ENCODE data around the gene CLCN7. TPM values are rescaled to one million over a fixed set of nuclear protein-coding genes. Genes with fewer than 3 reads are reported as not detected.
A peak's percentile ranks its signal among the peaks of the same experiment; 100 is the strongest.

The CLCN7 gene
- total RNA-seq, 1 donor = 161 TPM

DNA sequence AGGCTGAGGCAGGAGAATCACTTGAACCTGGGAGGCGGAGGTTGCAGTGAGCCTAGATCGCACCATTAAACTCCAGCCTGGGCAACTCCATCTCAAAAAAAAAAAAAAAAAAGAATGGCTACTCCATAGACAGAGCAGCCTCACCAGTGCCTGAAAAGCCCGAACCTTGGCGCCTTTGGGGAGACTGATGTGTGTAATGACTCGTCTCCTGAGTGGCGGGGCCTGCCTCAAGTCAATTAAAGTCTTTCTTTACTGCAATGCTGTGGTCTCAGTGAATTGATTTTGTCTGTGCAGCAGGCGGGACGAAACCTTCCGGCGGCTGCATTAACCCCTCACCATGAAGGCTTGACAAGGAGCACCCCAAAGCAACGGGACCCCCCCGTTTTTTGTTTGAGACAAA is 50.8 kb downstream of the CLCN7 start:
- peak; percentile 53 for DNase-seq (ENCODE audit: insufficient read length, low spot score, missing footprints)

DNA sequence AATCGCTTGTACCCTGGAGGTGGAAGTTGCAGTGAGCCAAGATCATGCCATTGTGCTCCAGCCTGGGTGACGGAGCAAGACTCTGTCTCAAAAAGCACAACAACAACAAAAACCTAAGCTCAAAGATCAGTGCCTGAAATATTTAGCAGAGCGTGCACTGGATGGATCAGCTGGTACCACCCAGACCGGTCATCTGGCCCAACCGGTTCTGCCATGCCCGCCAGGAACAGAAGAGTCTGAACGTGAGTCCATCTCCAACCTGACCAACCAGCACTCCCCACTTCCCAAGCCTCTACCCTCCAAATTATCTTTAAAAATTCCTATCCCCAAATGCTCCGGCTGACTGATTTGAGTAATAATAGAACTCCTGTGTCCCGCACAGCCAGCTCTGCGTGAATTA is 52.8 kb downstream of the CLCN7 start:
- H3K4me2 ChIP-seq (ENCODE audit: insufficient read depth, low read length) = no peak overlapping the region
- no peak overlapping the region for H3K27ac ChIP-seq (ENCODE audit: low read depth, low read length)
- H3K27me3 ChIP-seq (ENCODE audit: insufficient read depth, low read length) = no peaks in the 10 kb centered on the region
- no peak overlapping the region for H2AFZ ChIP-seq (ENCODE audit: low read length)
- peaks cover 25% of the 10 kb centered on the region for H3K79me2 ChIP-seq (ENCODE audit: insufficient read depth, low read length)
- H3K4me3 ChIP-seq (ENCODE audit: insufficient read depth, low read length) = no peak overlapping the region
- H3K4me1 ChIP-seq (ENCODE audit: insufficient read depth, low read length) = peaks cover 11% of the 10 kb centered on the region
- H3K9me3 ChIP-seq (ENCODE audit: low read depth, low read length) = no peaks in the 10 kb centered on the region
- no peaks in the 10 kb centered on the region for H3K36me3 ChIP-seq (ENCODE audit: insufficient read depth, low read length)
- H4K20me1 ChIP-seq (ENCODE audit: insufficient read depth, low read length) = peaks cover 7% of the 10 kb centered on the region
- no peak for DNase-seq (ENCODE audit: insufficient read length, low spot score, missing footprints)
- TF ChIP-seq, protein P1, sequence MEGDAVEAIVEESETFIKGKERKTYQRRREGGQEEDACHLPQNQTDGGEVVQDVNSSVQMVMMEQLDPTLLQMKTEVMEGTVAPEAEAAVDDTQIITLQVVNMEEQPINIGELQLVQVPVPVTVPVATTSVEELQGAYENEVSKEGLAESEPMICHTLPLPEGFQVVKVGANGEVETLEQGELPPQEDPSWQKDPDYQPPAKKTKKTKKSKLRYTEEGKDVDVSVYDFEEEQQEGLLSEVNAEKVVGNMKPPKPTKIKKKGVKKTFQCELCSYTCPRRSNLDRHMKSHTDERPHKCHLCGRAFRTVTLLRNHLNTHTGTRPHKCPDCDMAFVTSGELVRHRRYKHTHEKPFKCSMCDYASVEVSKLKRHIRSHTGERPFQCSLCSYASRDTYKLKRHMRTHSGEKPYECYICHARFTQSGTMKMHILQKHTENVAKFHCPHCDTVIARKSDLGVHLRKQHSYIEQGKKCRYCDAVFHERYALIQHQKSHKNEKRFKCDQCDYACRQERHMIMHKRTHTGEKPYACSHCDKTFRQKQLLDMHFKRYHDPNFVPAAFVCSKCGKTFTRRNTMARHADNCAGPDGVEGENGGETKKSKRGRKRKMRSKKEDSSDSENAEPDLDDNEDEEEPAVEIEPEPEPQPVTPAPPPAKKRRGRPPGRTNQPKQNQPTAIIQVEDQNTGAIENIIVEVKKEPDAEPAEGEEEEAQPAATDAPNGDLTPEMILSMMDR (IDR thresholded peaks at IDR 0.05; ENCODE audit: extremely low read depth, low read depth, low read length) = no peak

More for the DNA sequence above, 50.8 kb downstream of the CLCN7 start:
- Histone ChIP-seq H2AFZ (ENCODE audit: low read length) (no peak overlapping the region), H3K4me2 (ENCODE audit: insufficient read depth, low read length) (no peak overlapping the region), H3K4me3 (ENCODE audit: insufficient read depth, low read length) (no peak overlapping the region), H3K27ac (ENCODE audit: low read depth, low read length) (no peak overlapping the region), H3K36me3 (ENCODE audit: insufficient read depth, low read length) (no peaks in the 10 kb centered on the region), H3K4me1 (ENCODE audit: insufficient read depth, low read length) (peaks cover 11% of the 10 kb centered on the region), H3K27me3 (ENCODE audit: insufficient read depth, low read length) (no peaks in the 10 kb centered on the region), H3K79me2 (ENCODE audit: insufficient read depth, low read length) (peaks cover 15% of the 10 kb centered on the region), H4K20me1 (ENCODE audit: insufficient read depth, low read length) (peaks cover 7% of the 10 kb centered on the region), H3K9me3 (ENCODE audit: low read depth, low read length) (no peaks in the 10 kb centered on the region)
- TF ChIP-seq, protein P1 (IDR thresholded peaks at IDR 0.05; ENCODE audit: extremely low read depth, low read depth, low read length) = no peak

DNA sequence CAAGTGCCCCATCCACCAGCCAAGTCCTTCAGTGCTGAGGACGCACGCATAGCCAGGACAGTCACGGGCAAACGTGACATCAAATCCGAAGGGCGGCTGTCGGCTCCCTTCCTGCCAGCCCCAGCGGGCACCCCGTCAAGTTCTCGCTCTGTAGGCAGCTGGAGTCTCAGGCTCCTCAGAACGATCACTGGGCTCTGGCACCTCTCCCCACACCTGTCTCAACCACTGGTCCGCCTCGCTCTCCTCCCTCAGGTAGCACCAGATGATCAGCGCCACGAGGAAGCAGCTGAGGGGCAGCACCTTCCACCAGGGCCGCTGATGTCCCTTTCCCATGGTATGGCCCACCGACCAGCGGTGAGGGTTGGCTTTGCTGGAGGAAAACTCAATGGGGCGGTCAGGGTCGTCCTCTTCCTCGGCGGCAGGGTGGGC is 54.7 kb downstream of the CLCN7 start:
- DNase-seq (ENCODE audit: insufficient read length, low spot score, missing footprints) = peak; percentile 90

DNA sequence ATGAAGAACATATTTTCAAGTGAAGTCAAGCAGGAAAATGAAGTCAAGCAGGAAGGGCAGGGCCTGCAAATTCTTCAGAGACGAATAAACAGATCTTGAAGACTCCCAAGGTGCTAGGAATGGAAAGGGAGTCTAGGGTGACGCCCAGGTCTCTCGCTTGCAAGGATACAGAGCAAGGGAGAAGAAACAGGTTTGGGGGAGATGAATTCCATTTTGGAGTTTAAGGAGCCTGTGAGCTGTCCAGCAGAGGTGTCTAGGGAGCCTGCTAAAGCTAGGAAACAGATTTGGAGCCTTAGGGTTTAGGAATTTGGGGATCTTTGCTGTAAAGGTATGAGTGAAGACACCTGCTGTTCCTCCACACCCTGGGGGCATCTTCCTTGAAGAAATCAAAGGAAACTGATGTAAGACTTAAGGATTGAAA is 58.3 kb downstream of the CLCN7 start:
- Histone ChIP-seq H4K20me1 (ENCODE audit: insufficient read depth, low read length) (peaks cover 7% of the 10 kb centered on the region), H3K27me3 (ENCODE audit: insufficient read depth, low read length) (no peaks in the 10 kb centered on the region), H3K4me1 (ENCODE audit: insufficient read depth, low read length) (peaks cover 11% of the 10 kb centered on the region), H3K36me3 (ENCODE audit: insufficient read depth, low read length) (no peaks in the 10 kb centered on the region), H3K27ac (ENCODE audit: low read depth, low read length) (no peak overlapping the region), H3K79me2 (ENCODE audit: insufficient read depth, low read length) (peaks cover 25% of the 10 kb centered on the region), H3K4me3 (ENCODE audit: insufficient read depth, low read length) (no peak overlapping the region), H3K9me3 (ENCODE audit: low read depth, low read length) (no peaks in the 10 kb centered on the region), H3K4me2 (ENCODE audit: insufficient read depth, low read length) (no peak overlapping the region), H2AFZ (ENCODE audit: low read length) (no peak overlapping the region)
- DNase-seq (ENCODE audit: insufficient read length, low spot score, missing footprints) = no peak
- TF ChIP-seq, protein P1 (IDR thresholded peaks at IDR 0.05; ENCODE audit: extremely low read depth, low read depth, low read length) = no peak

More for the DNA sequence above, 54.7 kb downstream of the CLCN7 start:
- Histone ChIP-seq H3K27ac (ENCODE audit: low read depth, low read length) (peak overlapping the region; percentile 95), H3K27me3 (ENCODE audit: insufficient read depth, low read length) (no peaks in the 10 kb centered on the region), H3K4me2 (ENCODE audit: insufficient read depth, low read length) (peak overlapping the region; percentile 91), H3K4me1 (ENCODE audit: insufficient read depth, low read length) (peaks cover 11% of the 10 kb centered on the region), H3K36me3 (ENCODE audit: insufficient read depth, low read length) (no peaks in the 10 kb centered on the region), H3K79me2 (ENCODE audit: insufficient read depth, low read length) (peaks cover 25% of the 10 kb centered on the region), H3K9me3 (ENCODE audit: low read depth, low read length) (no peaks in the 10 kb centered on the region), H2AFZ (ENCODE audit: low read length) (peak overlapping the region; percentile 83), H3K4me3 (ENCODE audit: insufficient read depth, low read length) (peak overlapping the region; percentile 99), H4K20me1 (ENCODE audit: insufficient read depth, low read length) (peaks cover 7% of the 10 kb centered on the region)
- TF ChIP-seq, protein P1 (IDR thresholded peaks at IDR 0.05; ENCODE audit: extremely low read depth, low read depth, low read length) = no peak
